HUES48 (cell line): ENCODE data around the gene C11orf58.

Experiments used
- H3K27ac ChIP-seq: one replicate; pipeline ENCODE4 v1.7.0; 2013; ENCODE audit warnings: low read depth, low read length, inconsistent platforms
- H3K27me3 ChIP-seq: 2 replicates; pipeline ENCODE4 v1.6.1; 2013; ENCODE audit warnings: mild to moderate bottlenecking, low read length; ENCODE audit not compliant: control insufficient read depth, insufficient read depth
- H3K36me3 ChIP-seq: 2 replicates; pipeline ENCODE4 v1.6.1; 2013; ENCODE audit warnings: low read length; ENCODE audit not compliant: control insufficient read depth, insufficient read depth
- H3K4me1 ChIP-seq: 2 replicates; pipeline ENCODE4 v1.6.1; 2013; ENCODE audit warnings: mild to moderate bottlenecking, low read length; ENCODE audit not compliant: control insufficient read depth, insufficient read depth
- H3K4me3 ChIP-seq: 2 replicates; pipeline ENCODE4 v1.5.1; 2013; ENCODE audit warnings: mild to moderate bottlenecking, low read depth, low read length
- H3K9ac ChIP-seq: 2 replicates; pipeline ENCODE4 v1.6.1; 2013; ENCODE audit warnings: mild to moderate bottlenecking, low read depth, low read length, moderate library complexity
- H3K9me3 ChIP-seq: 2 replicates; pipeline ENCODE4 v1.6.1; 2013; ENCODE audit warnings: low read length; ENCODE audit not compliant: control insufficient read depth, insufficient read depth

The C11orf58 gene

GRCh38 chr11:16744128-16744725, 5.8 kb downstream of the C11orf58 start:
- Histone ChIP-seq H3K9ac (no peak overlapping the region), H3K9me3 (no peaks in the 10 kb centered on the region), H3K27ac (no peak overlapping the region), H3K4me3 (no peak overlapping the region), H3K36me3 (peaks cover 67% of the 10 kb centered on the region), H3K27me3 (no peaks in the 10 kb centered on the region), H3K4me1 (peaks cover 18% of the 10 kb centered on the region)

GRCh38 chr11:16745950-16746605, 7.6 kb downstream of the C11orf58 start:
- Histone ChIP-seq H3K9me3 (no peaks in the 10 kb centered on the region), H3K4me1 (peaks cover 10% of the 10 kb centered on the region), H3K27me3 (no peaks in the 10 kb centered on the region), H3K9ac (no peak overlapping the region), H3K36me3 (peaks cover 85% of the 10 kb centered on the region), H3K4me3 (no peak overlapping the region), H3K27ac (no peak overlapping the region)

GRCh38 chr11:16749092-16749491, 10.6 kb downstream of the C11orf58 start:
- H3K9ac ChIP-seq, result no peak overlapping the region
- no peak overlapping the region for H3K4me3 ChIP-seq
- H3K9me3 ChIP-seq, result no peaks in the 10 kb centered on the region
- H3K36me3 ChIP-seq, result peaks cover 98% of the 10 kb centered on the region
- no peak overlapping the region for H3K27ac ChIP-seq
- no peaks in the 10 kb centered on the region for H3K27me3 ChIP-seq
- peaks cover 8% of the 10 kb centered on the region for H3K4me1 ChIP-seq

- Histone ChIP-seq H3K4me3 (no peak overlapping the region), H3K27ac (no peak overlapping the region), H3K36me3 (peaks cover 98% of the 10 kb centered on the region), H3K9me3 (no peaks in the 10 kb centered on the region), H3K9ac (no peak overlapping the region), H3K27me3 (no peaks in the 10 kb centered on the region), H3K4me1 (peaks cover 3% of the 10 kb centered on the region)
These were observed 11.2 kb downstream of the C11orf58 start for GRCh38 chr11:16749666-16750065.

- H3K9ac ChIP-seq, result no peak overlapping the region
- H3K4me3 ChIP-seq, result no peak overlapping the region
- H3K27me3 ChIP-seq, result no peaks in the 10 kb centered on the region
- H3K27ac ChIP-seq, result no peak overlapping the region
- no peaks in the 10 kb centered on the region; the same call in 1 of the 2 replicates for H3K4me1 ChIP-seq
- no peaks in the 10 kb centered on the region for H3K9me3 ChIP-seq
- H3K36me3 ChIP-seq, result peaks cover 98% of the 10 kb centered on the region
These were observed 12.0 kb downstream of the C11orf58 start for GRCh38 chr11:16750417-16750816.

- Histone ChIP-seq H3K4me1 (no peaks in the 10 kb centered on the region), H3K27ac (no peak overlapping the region), H3K4me3 (no peak overlapping the region), H3K27me3 (no peaks in the 10 kb centered on the region), H3K9me3 (no peaks in the 10 kb centered on the region), H3K36me3 (peaks cover 42% of the 10 kb centered on the region), H3K9ac (no peak overlapping the region)
These were observed 20.1 kb downstream of the C11orf58 start for GRCh38 chr11:16758382-16759024.

GRCh38 chr11:16759857-16760508, 21.5 kb downstream of the C11orf58 start:
- Histone ChIP-seq H3K9me3 (no peaks in the 10 kb centered on the region), H3K4me1 (no peaks in the 10 kb centered on the region), H3K4me3 (no peak overlapping the region), H3K27ac (no peak overlapping the region), H3K36me3 (peaks cover 28% of the 10 kb centered on the region), H3K9ac (no peak overlapping the region), H3K27me3 (no peaks in the 10 kb centered on the region)

GRCh38 chr11:16763746-16764145, 25.3 kb downstream of the C11orf58 start:
- H3K27ac ChIP-seq, result no peak overlapping the region
- no peaks in the 10 kb centered on the region for H3K27me3 ChIP-seq
- H3K4me3 ChIP-seq, result no peak overlapping the region
- no peaks in the 10 kb centered on the region for H3K9me3 ChIP-seq
- no peaks in the 10 kb centered on the region for H3K36me3 ChIP-seq
- no peaks in the 10 kb centered on the region for H3K4me1 ChIP-seq
- H3K9ac ChIP-seq, result no peak overlapping the region

GRCh38 chr11:16764888-16765287, 26.4 kb downstream of the C11orf58 start:
- Histone ChIP-seq H3K4me3 (no peak overlapping the region), H3K27me3 (no peaks in the 10 kb centered on the region), H3K9me3 (no peaks in the 10 kb centered on the region), H3K9ac (no peak overlapping the region), H3K27ac (no peak overlapping the region), H3K4me1 (no peaks in the 10 kb centered on the region), H3K36me3 (no peaks in the 10 kb centered on the region)

- no peak overlapping the region for H3K27ac ChIP-seq
- H3K9me3 ChIP-seq, result no peaks in the 10 kb centered on the region
- H3K4me1 ChIP-seq, result no peaks in the 10 kb centered on the region
- no peak overlapping the region for H3K9ac ChIP-seq
- H3K27me3 ChIP-seq, result no peaks in the 10 kb centered on the region
- H3K4me3 ChIP-seq, result no peak overlapping the region
- no peaks in the 10 kb centered on the region for H3K36me3 ChIP-seq
These were observed 28.7 kb downstream of the C11orf58 start for GRCh38 chr11:16767137-16767536.

GRCh38 chr11:16767957-16768356, 29.5 kb downstream of the C11orf58 start:
- Histone ChIP-seq H3K9me3 (no peaks in the 10 kb centered on the region), H3K4me1 (no peaks in the 10 kb centered on the region), H3K4me3 (no peak overlapping the region), H3K27ac (no peak overlapping the region), H3K27me3 (no peaks in the 10 kb centered on the region), H3K9ac (no peak overlapping the region), H3K36me3 (no peaks in the 10 kb centered on the region)
